HCT116 (cell line): ENCODE measurements around the gene MCC. TPM values are rescaled to one million over a fixed set of nuclear protein-coding genes. Genes with fewer than 3 reads are reported as not detected.

Source experiments
- ATAC-seq: fragments of 200-7000 bp; cut with Tn5 transposase; 2 replicates; pipeline ENCODE4 v1.9.1; 2020; ENCODE audit warnings: mild to moderate bottlenecking, moderate library complexity
- BruUV-seq: library from RNA; stranded (reverse); fragments of 400-500 nt; replicated peaks from 2 replicates; lab custom pipeline; 2021; lab: Mats Ljungman, UMichigan
- CTCF ChIA-PET: fragments of 300-600 bp; sonication (Branson Sonifier 250); formaldehyde crosslinking; loops from one replicate; lab custom pipeline; 2021; ENCODE audit warnings: antibody characterized with exemption; lab: Charles Lee
- POLR2A ChIA-PET: fragments of 300-600, 350-600 bp; sonication (Branson Sonifier 250); formaldehyde crosslinking; loops from one replicate; lab custom pipeline; 2021; ENCODE audit warnings: antibody characterized with exemption; lab: Charles Lee
- RAD21 ChIA-PET, 2 experiments: fragments of 300-600 bp; sonication (Branson Sonifier 250); formaldehyde crosslinking; loops; one replicate each; lab custom pipeline; 2023; ENCODE audit warnings: low total read pairs in 2 of 2; ENCODE audit not compliant: uncharacterized antibody in 2 of 2, unreplicated experiment in 2 of 2, low non-redundant PET in 1 of 2; lab: Charles Lee
- DNase-seq: peaks from one replicate; pipeline ENCODE4 v3.0.0-alpha.2; 2010; ENCODE audit warnings: low read depth, low spot score
- H2AFZ ChIP-seq: fragments of 200-600 bp; shearing (Covaris generic), sonication (generic); 2 replicates; pipeline ENCODE4 v1.6.1; 2017; ENCODE audit warnings: low read depth, mixed run types, mixed read lengths, antibody characterized with exemption, low read length; ENCODE audit not compliant: poor library complexity, severe bottlenecking
- H3K27ac ChIP-seq: 2 replicates; pipeline ENCODE4 v1.5.1; 2012; ENCODE audit warnings: low read depth, low read length
- H3K27me3 ChIP-seq: fragments of 200-600 bp; sonication (generic); 2 replicates; pipeline ENCODE4 v1.6.1; 2016; ENCODE audit warnings: mixed run types, low read length, mixed read lengths; ENCODE audit not compliant: insufficient read depth
- H3K36me3 ChIP-seq, 2 experiments: fragments of 200-500 bp in 1 of 2; fragments of 200-600 bp in 1 of 2; sonication (Bioruptor generic) in 1 of 2; sonication (generic) in 1 of 2; 2 replicates each; pipeline versions ENCODE4 v1.5.1 to v1.6.1; 2014 to 2016; ENCODE audit warnings: low read length in 2 of 2, inconsistent platforms in 1 of 2, mixed read lengths in 1 of 2, mixed run types in 1 of 2; ENCODE audit not compliant: insufficient read depth in 2 of 2, control insufficient read depth in 1 of 2
- H3K4me1 ChIP-seq, 2 experiments: fragments of 200-600 bp in 1 of 2; sonication (generic) in 1 of 2; 2 replicates each; pipeline versions ENCODE4 v1.5.1 to v1.6.1; 2012 to 2017; ENCODE audit warnings: low read length in 2 of 2, inconsistent platforms in 1 of 2, mild to moderate bottlenecking in 1 of 2, mixed read lengths in 1 of 2, mixed run types in 1 of 2, moderate library complexity in 1 of 2; ENCODE audit not compliant: insufficient read depth in 2 of 2, control insufficient read depth in 1 of 2
- H3K4me2 ChIP-seq: fragments of 200-600 bp; sonication (generic); 2 replicates; pipeline ENCODE4 v1.6.1; 2017; ENCODE audit warnings: mixed run types, low read length, mixed read lengths
- H3K4me3 ChIP-seq, 2 experiments: fragments of 200-600 bp in 1 of 2; sonication (generic) in 1 of 2; replicated peaks in 1 of 2; 2 replicates each; pipeline ENCODE4 v1.5.1; 2011 to 2016; ENCODE audit warnings: low read length in 2 of 2, control low read depth in 1 of 2, low read depth in 1 of 2, mild to moderate bottlenecking in 1 of 2, mixed read lengths in 1 of 2, mixed run types in 1 of 2
- H3K79me2 ChIP-seq: fragments of 200-600 bp; sonication (generic); 2 replicates; pipeline ENCODE4 v1.6.1; 2017; ENCODE audit warnings: mild to moderate bottlenecking, mixed run types, low read length, moderate library complexity, mixed read lengths; ENCODE audit not compliant: insufficient read depth
- H3K9ac ChIP-seq: fragments of 200-600 bp; sonication (generic); 2 replicates; pipeline ENCODE4 v1.6.1; 2016; ENCODE audit warnings: low read length, mixed read lengths
- H3K9me2 ChIP-seq: fragments of 200-600 bp; sonication (generic), shearing (Covaris generic); 2 replicates; pipeline ENCODE4 v1.6.1; 2017; ENCODE audit warnings: mixed run types, mild to moderate bottlenecking, moderate library complexity; ENCODE audit not compliant: insufficient read depth
- H3K9me3 ChIP-seq, 2 experiments: fragments of 200-500 bp in 1 of 2; fragments of 200-600 bp in 1 of 2; sonication (Bioruptor generic) in 1 of 2; sonication (generic) in 1 of 2; 2 replicates each; pipeline ENCODE4 v1.6.1; 2014 to 2017; ENCODE audit warnings: low read length in 2 of 2, mixed read lengths in 2 of 2, inconsistent platforms in 1 of 2, low read depth in 1 of 2, mild to moderate bottlenecking in 1 of 2, mixed run types in 1 of 2, moderate library complexity in 1 of 2; ENCODE audit not compliant: control insufficient read depth in 1 of 2, insufficient read depth in 1 of 2
- H4K20me1 ChIP-seq: fragments of 200-600 bp; sonication (generic), shearing (Covaris generic); 2 replicates; pipeline ENCODE4 v1.6.1; 2017; ENCODE audit warnings: mixed run types, mild to moderate bottlenecking, moderate library complexity; ENCODE audit not compliant: insufficient read depth
- ATF3 ChIP-seq: IDR thresholded peaks from 2 replicates; pipeline ENCODE4 v1.6.1; 2012
- CBX3 ChIP-seq: IDR thresholded peaks from 2 replicates; pipeline ENCODE4 v1.6.1; 2012; ENCODE audit warnings: low read depth
- CEBPB ChIP-seq: IDR thresholded peaks from 2 replicates; pipeline ENCODE4 v1.6.1; 2012; ENCODE audit warnings: low read depth
- CTCF ChIP-seq, 3 experiments: fragments of 200-600 bp in 1 of 3; sonication (generic) in 1 of 3; IDR thresholded peaks in 2 of 3; conservative IDR thresholded peaks in 1 of 3; 2 replicates each; pipeline ENCODE4 v1.5.1; 2012 to 2017; ENCODE audit warnings: low read depth in 2 of 3, low read length in 2 of 3, antibody characterized with exemption in 1 of 3, borderline replicate concordance in 1 of 3, control low read depth in 1 of 3, mild to moderate bottlenecking in 1 of 3, mixed read lengths in 1 of 3, mixed run types in 1 of 3, moderate library complexity in 1 of 3; ENCODE audit not compliant: insufficient read depth in 1 of 3
- EGR1 ChIP-seq: IDR thresholded peaks from 2 replicates; pipeline ENCODE4 v1.6.1; 2012; ENCODE audit warnings: low read depth
- ELF1 ChIP-seq: IDR thresholded peaks from 2 replicates; pipeline ENCODE4 v1.6.1; 2012; ENCODE audit warnings: low read depth, borderline replicate concordance
- FOSL1 ChIP-seq: IDR thresholded peaks from 2 replicates; pipeline ENCODE4 v1.6.1; 2012; ENCODE audit warnings: low read depth
- POLR2A ChIP-seq: IDR thresholded peaks from 2 replicates; pipeline ENCODE4 v1.7.0; 2011; ENCODE audit warnings: borderline replicate concordance; ENCODE audit not compliant: insufficient read depth, insufficient read length; ENCODE audit errors: extremely low read depth
- POLR2AphosphoS5 ChIP-seq: IDR thresholded peaks from 2 replicates; pipeline ENCODE4 v1.6.1; 2011; ENCODE audit warnings: mild to moderate bottlenecking, low read depth, low read length, moderate library complexity
- SIN3A ChIP-seq: IDR thresholded peaks from 2 replicates; pipeline ENCODE4 v1.6.1; 2012; ENCODE audit warnings: low read depth
- SP1 ChIP-seq: IDR thresholded peaks from 2 replicates; pipeline ENCODE4 v1.6.1; 2012; ENCODE audit warnings: low read depth
- SRF ChIP-seq: IDR thresholded peaks from 2 replicates; pipeline ENCODE4 v1.6.1; 2012; ENCODE audit warnings: low read depth
- TCF7L2 ChIP-seq: IDR thresholded peaks from 2 replicates; pipeline ENCODE4 v1.7.0; 2011; ENCODE audit warnings: borderline replicate concordance, inconsistent platforms; ENCODE audit not compliant: insufficient read depth, insufficient read length; ENCODE audit errors: extremely low read depth
- YY1 ChIP-seq: IDR thresholded peaks from 2 replicates; pipeline ENCODE4 v1.6.1; 2011; ENCODE audit warnings: low read length, low read depth, moderate library complexity, mild to moderate bottlenecking; ENCODE audit not compliant: insufficient replicate concordance; ENCODE audit errors: extremely low read depth
- ZFX ChIP-seq: fragments of 450-650 bp; IDR thresholded peaks from 2 replicates; pipeline ENCODE4 v1.6.1; 2017
- ZNF274 ChIP-seq: fragments of 200-500 bp; sonication (Bioruptor generic); IDR thresholded peaks from 2 replicates; pipeline ENCODE4 v1.6.1; 2014; ENCODE audit warnings: mild to moderate bottlenecking, low read depth, low read length, inconsistent platforms
- intact Hi-C: fragments of 100-400 bp; cut with micrococcal nuclease; formaldehyde crosslinking; loops from 2 replicates; pipeline ENCODE4 v1.10.0; 2022
- total RNA-seq: library from RNA; stranded (reverse); gene quantifications from one replicate; pipeline ENCODE4 v1.2.1, GENCODE V29; 2021; ENCODE audit not compliant: unreplicated experiment

Gene MCC
- total RNA-seq, 1 experiment from 2014 or later, result 20.1 TPM

- POLR2A ChIA-PET, result no interaction called here
- H3K79me2 ChIP-seq, result no peaks in the 10 kb centered on the region
- no peaks in the 10 kb centered on the region for H3K9me2 ChIP-seq
- H4K20me1 ChIP-seq, result no peaks in the 10 kb centered on the region
- ATAC-seq, result no peak
- intact Hi-C loops, result no loop called here
- no peaks in the 10 kb centered on the region for H3K36me3 ChIP-seq
- H3K27me3 ChIP-seq, result no peaks in the 10 kb centered on the region
- no peak for DNase-seq
- H3K4me3 ChIP-seq, result no peak overlapping the region
- no peak overlapping the region for H3K27ac ChIP-seq
- TF ChIP-seq POLR2AphosphoS5, result no peak
- TF ChIP-seq CBX3, result no peak
- TF ChIP-seq ZNF274, result no peak
- TF ChIP-seq ELF1, result no peak
- no peak for TF ChIP-seq CEBPB
- no peak for TF ChIP-seq YY1
- no peak for TF ChIP-seq CTCF (IDR thresholded peaks at IDR 0.05 in 2 of 3, conservative IDR thresholded peaks at IDR 0.05 in 1 of 3; ENCODE audit: borderline replicate concordance in 1 of 3, insufficient read depth in 1 of 3, low read depth in 2 of 3, low read length in 2 of 3)
- no peak for TF ChIP-seq TCF7L2
- no peak for TF ChIP-seq SP1
- TF ChIP-seq EGR1, result no peak
- TF ChIP-seq ATF3, result no peak
- no peak for TF ChIP-seq ZFX
- no peak for TF ChIP-seq SIN3A
- TF ChIP-seq FOSL1, result no peak
- TF ChIP-seq SRF, result no peak
- no peak for TF ChIP-seq POLR2A
- peaks cover 12 to 30% of the 10 kb centered on the region in 2 experiments for H3K4me1 ChIP-seq
- BruUV-seq, result no TSS peak
- no peak overlapping the region for H2AFZ ChIP-seq
- H3K9ac ChIP-seq, result no peak overlapping the region
- RAD21 ChIA-PET, result no interaction called here
- CTCF ChIA-PET, result no interaction called here
- no peaks in the 10 kb centered on the region for H3K9me3 ChIP-seq
- H3K4me2 ChIP-seq, result no peak overlapping the region
Measured at GRCh38 chr5:113219695-113220094, 268.6 kb downstream of the MCC start.
